ENCODE measurements around the gene EPB41. TPM values are rescaled to one million over a fixed set of nuclear protein-coding genes. Genes with fewer than 3 reads are reported as not detected.

The EPB41 gene
- total and polyA plus RNA-seq, 2 of the 8 experiments (the other 6 are each of a cell fraction or from before 2014, with no cell fraction given), result 36.7 to 109 TPM

DNA sequence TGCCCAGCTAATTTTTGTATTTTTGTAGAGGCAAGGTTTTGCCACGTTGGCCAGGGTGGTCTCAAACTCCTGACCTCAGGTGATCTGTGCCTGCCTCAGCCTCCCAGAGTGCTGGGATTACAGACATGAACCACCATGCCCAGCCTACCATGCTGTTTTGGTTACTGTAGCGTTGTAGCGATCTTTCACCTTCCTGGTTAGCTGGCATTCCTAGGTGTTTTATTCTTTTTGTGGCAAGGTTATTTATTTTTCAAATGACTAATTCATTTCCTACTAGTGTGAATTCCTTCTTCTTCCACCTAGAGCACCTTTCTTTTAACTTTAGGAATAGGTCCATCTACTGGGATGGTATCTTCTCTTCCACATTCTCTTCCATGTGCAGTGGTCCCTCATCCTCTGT lies 180.1 kb downstream of the EPB41 start (continued):
- no peak for TF ChIP-seq NRF1 (IDR thresholded peaks at IDR 0.05; ENCODE audit: low read depth, low read length)
- no peak for TF ChIP-seq CHD1 (IDR thresholded peaks at IDR 0.05; ENCODE audit: low read depth, low read length)
- no peak for TF ChIP-seq KDM5A (IDR thresholded peaks at IDR 0.05; ENCODE audit: low read length)
- no peak for TF ChIP-seq TAF1 (IDR thresholded peaks at IDR 0.05; ENCODE audit: low read depth, low read length)
